ENCODE data around the gene PDK2. TPM values are rescaled to one million over a fixed set of nuclear protein-coding genes. Genes with fewer than 3 reads are reported as not detected.

The PDK2 gene
- total and polyA plus RNA-seq, 5 donors, result 149 to 219 (median 178) TPM

- WGBS, result 3% methylated on average over 5 of the region's 5 CpGs
- DNase-seq (peak in 2 of 3 donors; percentile 81 to 84), ATAC-seq (peak; percentile 18 to 24)
- Histone ChIP-seq H3K9me3 (ENCODE audit: control insufficient read depth, low read length) (no peaks in the 10 kb centered on the region), H3K27ac (ENCODE audit: low read length) (peak overlapping the region; percentile 73), H3K4me1 (ENCODE audit: control insufficient read depth, insufficient read depth, low read length) (peaks cover 12% of the 10 kb centered on the region), H3K27me3 (ENCODE audit: control insufficient read depth, insufficient read depth) (no peaks in the 10 kb centered on the region), H3K4me3 (ENCODE audit: low read length) (peak overlapping the region; percentile 86)
- intact Hi-C loops (cut with DNase I), result no loop called here
These were observed 52.7 kb downstream of the PDK2 start for GRCh38 chr17:50147841-50148225.

- DNase-seq (peak in 2 of 3 donors; percentile 81 to 83), ATAC-seq (peak; percentile 1 to 4)
- whole genome bisulfite sequencing, result 1% methylated on average over 25 of the region's 25 CpGs
- H3K9me3 ChIP-seq (ENCODE audit: control insufficient read depth, low read length), result no peaks in the 10 kb centered on the region
- H3K4me1 ChIP-seq (ENCODE audit: control insufficient read depth, insufficient read depth, low read length), result peaks cover 16% of the 10 kb centered on the region
- no peaks in the 10 kb centered on the region for H3K27me3 ChIP-seq (ENCODE audit: control insufficient read depth, insufficient read depth)
- peak overlapping the region; percentile 55 for H3K27ac ChIP-seq (ENCODE audit: low read length)
- H3K4me3 ChIP-seq (ENCODE audit: low read length), result peak overlapping the region; percentile 86
- intact Hi-C loops (cut with DNase I), result no loop called here
These were observed 53.3 kb downstream of the PDK2 start for GRCh38 chr17:50148226-50149090.

- Histone ChIP-seq H3K27me3 (ENCODE audit: control insufficient read depth, insufficient read depth) (no peaks in the 10 kb centered on the region), H3K4me3 (ENCODE audit: low read length) (peak overlapping the region; percentile 86), H3K9me3 (ENCODE audit: control insufficient read depth, low read length) (no peaks in the 10 kb centered on the region), H3K27ac (ENCODE audit: low read length) (peak overlapping the region; percentile 82), H3K4me1 (ENCODE audit: control insufficient read depth, insufficient read depth, low read length) (peaks cover 20% of the 10 kb centered on the region)
- intact Hi-C loops (cut with DNase I), result no loop called here
- DNase-seq, result peak in 1 of 3 donors; percentile 80
- WGBS, result under 1% methylated on average over 30 of the region's 30 CpGs
- no peak for ATAC-seq
These were observed 53.9 kb downstream of the PDK2 start for GRCh38 chr17:50149091-50149416.

- ATAC-seq (no peak), DNase-seq (peak; percentile 39 to 87 (median 87))
- WGBS, result under 1% methylated on average over 123 of the region's 123 CpGs
- peak overlapping the region; percentile 82 for H3K27ac ChIP-seq (ENCODE audit: low read length)
- H3K4me1 ChIP-seq (ENCODE audit: control insufficient read depth, insufficient read depth, low read length), result peaks cover 26% of the 10 kb centered on the region
- H3K9me3 ChIP-seq (ENCODE audit: control insufficient read depth, low read length), result no peaks in the 10 kb centered on the region
- intact Hi-C loops (cut with DNase I), result loop anchor here in 1 of 4 donors (10.0 kb wide), 1 partner anchor 55 kb away; the partner anchor contains the start of gene PDK2
- H3K4me3 ChIP-seq (ENCODE audit: low read length), result peak overlapping the region; percentile 86
- H3K27me3 ChIP-seq (ENCODE audit: control insufficient read depth, insufficient read depth), result no peaks in the 10 kb centered on the region
These were observed 54.5 kb downstream of the PDK2 start for GRCh38 chr17:50149417-50150353.

- DNase-seq, result peak; percentile 22 to 71 (median 58)
- H3K4me1 ChIP-seq (ENCODE audit: control insufficient read depth, insufficient read depth, low read length), result peaks cover 23% of the 10 kb centered on the region
These were observed 55.3 kb downstream of the PDK2 start, which contains the start of gene PPP1R9B for GRCh38 chr17:50150354-50151040. Gene PPP1R9B (minus strand): TSS chr17:50150677. CDS start chr17:50150513, 164 bp downstream.

GRCh38 chr17:50151041-50151936 is 56.1 kb downstream of the PDK2 start:
- Histone ChIP-seq H3K4me1 (ENCODE audit: control insufficient read depth, insufficient read depth, low read length) (peaks cover 23% of the 10 kb centered on the region), H3K4me3 (ENCODE audit: low read length) (peak overlapping the region; percentile 86), H3K27ac (ENCODE audit: low read length) (peak overlapping the region; percentile 96), H3K27me3 (ENCODE audit: control insufficient read depth, insufficient read depth) (no peaks in the 10 kb centered on the region), H3K9me3 (ENCODE audit: control insufficient read depth, low read length) (no peaks in the 10 kb centered on the region)
- intact Hi-C loops (cut with DNase I), result loop anchor here in 1 of 4 donors (10.0 kb wide), 1 partner anchor 56 kb away; the partner anchor contains the start of gene PDK2
- ATAC-seq (peak; percentile 77 to 79), DNase-seq (peak; percentile 92 to 97 (median 96))
- WGBS, result under 1% methylated on average over 40 of the region's 40 CpGs

More at GRCh38 chr17:50150354-50151040, 55.3 kb downstream of the PDK2 start, which contains the start of gene PPP1R9B:
- H3K27me3 ChIP-seq (ENCODE audit: control insufficient read depth, insufficient read depth), result no peaks in the 10 kb centered on the region
- intact Hi-C loops (cut with DNase I), result loop anchor here in 1 of 4 donors (10.0 kb wide), 1 partner anchor 56 kb away; the partner anchor contains the start of gene PDK2
- peak within 1 kb of the TSS; percentile 86 for H3K4me3 ChIP-seq (ENCODE audit: low read length)
- WGBS, result under 1% methylated on average over 69 of the region's 69 CpGs
- H3K27ac ChIP-seq (ENCODE audit: low read length), result peak within 1 kb of the TSS; percentile 96
- ATAC-seq, result no peak
- no peaks in the 10 kb centered on the region for H3K9me3 ChIP-seq (ENCODE audit: control insufficient read depth, low read length)

- no peaks in the 10 kb centered on the region for H3K9me3 ChIP-seq (ENCODE audit: control insufficient read depth, low read length)
These were observed 56.9 kb downstream of the PDK2 start for GRCh38 chr17:50151937-50152547.

GRCh38 chr17:50152736-50153135 is 57.6 kb downstream of the PDK2 start:
- DNase-seq (peak; percentile 20 to 58 (median 36)), ATAC-seq (no peak)
- no peaks in the 10 kb centered on the region for H3K27me3 ChIP-seq (ENCODE audit: control insufficient read depth, insufficient read depth)
- intact Hi-C loops (cut with DNase I), result loop anchor here in 1 of 4 donors (10.0 kb wide), 1 partner anchor 58 kb away; the partner anchor contains the start of gene PDK2
- no peak overlapping the region for H3K4me3 ChIP-seq (ENCODE audit: low read length)
- H3K27ac ChIP-seq (ENCODE audit: low read length), result peak overlapping the region; percentile 25
- peaks cover 14% of the 10 kb centered on the region for H3K4me1 ChIP-seq (ENCODE audit: control insufficient read depth, insufficient read depth, low read length)
- H3K9me3 ChIP-seq (ENCODE audit: control insufficient read depth, low read length), result no peaks in the 10 kb centered on the region
- 62% methylated on average over 7 of the region's 7 CpGs for WGBS

More at GRCh38 chr17:50151937-50152547, 56.9 kb downstream of the PDK2 start:
- ATAC-seq (peak; percentile 73 to 79), DNase-seq (peak; percentile 82 to 92 (median 88))
- H3K4me3 ChIP-seq (ENCODE audit: low read length), result peak overlapping the region; percentile 86
- H3K27me3 ChIP-seq (ENCODE audit: control insufficient read depth, insufficient read depth), result no peaks in the 10 kb centered on the region
- WGBS, result 4% methylated on average over 12 of the region's 12 CpGs
- intact Hi-C loops (cut with DNase I), result loop anchor here in 1 of 4 donors (10.0 kb wide), 1 partner anchor 57 kb away; the partner anchor contains the start of gene PDK2
- H3K27ac ChIP-seq (ENCODE audit: low read length), result peak overlapping the region; percentile 78
- H3K4me1 ChIP-seq (ENCODE audit: control insufficient read depth, insufficient read depth, low read length), result peaks cover 17% of the 10 kb centered on the region

Measured in right cardiac atrium (tissue), 5 donors.